A549 treated with AZD2906 at 1 μM for 4 hours (cell line): Measurements from ENCODE around the gene SLC44A2. TPM values are rescaled to one million over a fixed set of nuclear protein-coding genes. Genes with fewer than 3 reads are reported as not detected.

Experiments
- total RNA-seq: library from RNA; stranded (reverse); fragments of 200-300 nt; extraction: Qiagen RNA extraction; gene quantifications from 5 replicates; pipeline ENCODE4 v1.2.3, GENCODE V29; 2022

Gene SLC44A2
- 7.4 to 9.4 TPM (median 9.0 TPM) in 5 replicates for total RNA-seq

DNA sequence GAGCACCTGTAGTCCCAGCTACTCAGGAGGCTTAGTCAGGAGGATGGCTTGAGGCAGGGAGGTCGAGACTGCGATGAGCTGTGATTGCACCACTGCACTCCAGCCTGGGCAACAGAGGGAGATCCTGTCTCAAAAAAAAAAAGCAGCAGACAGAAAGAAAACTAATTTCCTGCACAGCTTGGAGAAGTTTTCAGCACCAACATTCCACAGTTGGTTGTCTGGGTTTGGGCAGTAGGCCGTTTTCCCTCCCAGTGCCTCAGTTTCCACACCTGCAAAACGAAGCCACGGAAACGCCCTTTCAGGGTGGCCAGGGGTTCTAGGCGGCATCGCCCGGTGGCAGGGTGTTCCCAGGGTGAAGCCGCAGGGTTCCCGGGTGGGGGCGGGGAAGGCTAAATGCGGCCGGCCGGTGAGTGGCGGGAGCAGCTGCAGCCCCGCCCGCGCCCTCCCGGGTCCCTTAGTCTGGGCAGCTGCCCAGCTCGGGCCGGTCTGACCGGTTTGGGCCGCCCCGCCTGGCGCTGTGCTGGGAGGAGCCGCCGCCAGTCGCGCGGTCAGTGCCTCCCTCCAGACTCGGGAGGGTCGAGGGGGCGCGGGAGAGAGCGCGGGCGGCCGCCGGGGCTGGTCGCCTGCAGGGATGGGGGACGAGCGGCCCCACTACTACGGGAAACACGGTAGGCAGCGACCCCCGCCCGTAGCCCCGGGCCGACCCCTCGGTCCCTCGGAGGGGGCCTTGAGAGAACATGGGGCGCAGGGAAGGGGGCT, at the start of gene SLC44A2:
SLC44A2 (plus strand) TSS at position 551 of the 759 bp plus-strand sequence; CDS start at position 632, 81 bp downstream.

DNA sequence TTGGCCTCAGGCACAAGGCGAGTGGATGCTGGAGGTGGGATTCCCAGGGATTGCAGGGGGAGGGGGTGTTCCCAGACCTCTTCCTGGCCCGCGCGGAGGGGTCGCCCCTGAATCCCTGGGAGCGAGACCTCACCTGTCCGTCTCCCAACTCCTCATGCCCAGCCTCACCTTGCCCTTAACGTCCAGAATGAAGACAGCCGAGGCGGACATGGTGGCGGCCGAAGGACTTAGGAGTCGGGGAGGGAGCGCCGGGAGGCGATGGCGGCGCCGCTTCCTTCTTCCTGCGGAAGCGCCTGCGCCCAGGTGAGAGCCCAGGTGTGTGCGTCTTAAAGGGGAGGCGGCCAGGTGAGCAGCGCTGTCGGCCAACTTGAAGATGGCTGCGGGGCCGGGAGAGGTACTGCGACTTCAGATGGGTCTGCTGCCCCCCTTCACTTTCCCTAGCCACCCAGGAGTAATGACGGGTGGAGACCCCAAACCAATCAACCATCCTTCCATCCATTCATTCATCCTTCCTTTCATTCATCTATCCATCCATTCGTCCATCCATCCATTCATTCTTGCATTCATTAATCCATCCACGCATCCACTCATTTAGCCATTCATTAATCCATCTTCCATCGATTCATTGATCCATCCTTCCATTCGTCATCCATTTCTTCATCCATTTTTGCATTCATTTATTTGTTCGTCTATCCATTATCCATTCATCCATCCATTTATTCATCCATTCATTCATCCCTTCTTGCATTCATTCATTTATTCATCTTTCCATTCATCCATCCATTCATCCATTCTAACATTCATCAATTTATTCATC, 38.1 kb upstream of the SLC44A2 start, which contains the start of gene AP1M2:
AP1M2 (minus strand) TSS at position 291 of the 817 bp plus-strand sequence; CDS start at position 210, 81 bp downstream.

DNA sequence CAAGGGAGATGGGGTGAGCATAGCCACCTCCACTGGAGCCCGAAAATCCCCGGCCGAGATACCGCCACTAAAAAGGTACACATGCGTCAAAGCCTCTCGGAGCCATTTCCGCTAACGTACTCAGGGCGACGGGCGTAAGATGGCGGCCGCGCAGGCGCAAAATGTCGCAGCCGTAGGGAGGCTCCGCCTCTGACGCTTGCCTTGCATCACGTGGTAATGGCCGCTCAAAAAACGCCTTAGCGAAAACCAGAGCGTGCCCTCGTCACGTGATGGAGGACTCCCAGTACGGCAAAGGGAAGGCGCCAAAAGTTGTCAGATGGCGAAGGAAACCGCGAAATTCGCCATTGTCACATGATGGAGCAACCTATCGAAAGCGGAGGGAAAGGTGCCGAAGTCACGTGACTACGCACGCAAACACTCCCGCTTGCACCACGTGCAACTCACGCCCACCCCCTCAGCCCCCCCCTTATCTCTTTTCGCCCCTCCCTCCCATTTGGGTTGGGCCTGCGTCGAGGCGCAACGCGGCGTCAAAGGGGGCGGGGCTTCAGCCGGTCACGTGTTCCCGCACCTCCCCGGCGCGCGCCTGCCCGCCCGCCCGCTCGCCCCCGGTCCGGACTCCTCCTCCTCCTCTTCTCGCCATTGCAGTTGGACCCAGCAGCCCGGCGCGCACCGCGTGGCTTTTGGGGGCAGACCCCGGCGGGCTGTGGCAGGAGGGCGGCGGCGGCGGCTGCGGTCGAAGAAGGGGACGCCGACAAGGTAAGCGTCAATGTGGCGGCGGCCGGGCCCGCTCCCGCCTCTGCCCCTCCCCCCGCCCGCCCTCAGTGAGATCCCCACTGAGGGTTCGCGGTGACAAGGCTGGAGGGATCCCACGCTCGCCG, 28.6 kb downstream of the SLC44A2 start, which contains the start of gene ILF3:
ILF3 (plus strand) TSS at position 615 of the 878 bp plus-strand sequence. CDS start 16,260 bp downstream, outside the sequence.

Other genes with a start within 250 kb of the SLC44A2 start
- 28.2 to 42.9 TPM (median 38.1 TPM) in 5 replicates for gene TYK2, start 245.0 kb upstream of the SLC44A2 start, total RNA-seq
- gene CDC37, start 222.0 kb upstream of the SLC44A2 start, total RNA-seq: 154 to 196 TPM (median 180 TPM) in 5 replicates
- 3.8 to 4.7 TPM (median 4.1 TPM) in 5 replicates for gene PDE4A, start 205.0 kb upstream of the SLC44A2 start, total RNA-seq
- gene KEAP1, start 122.2 kb upstream of the SLC44A2 start, total RNA-seq: 47.1 to 61.8 TPM (median 52.3 TPM) in 5 replicates
- 0.97 to 1.5 TPM (median 1.4 TPM) in 5 replicates for gene S1PR5, start 108.1 kb upstream of the SLC44A2 start, total RNA-seq
- 16.5 to 23.2 TPM (median 21.6 TPM) in 5 replicates for gene ATG4D, start 81.6 kb upstream of the SLC44A2 start, total RNA-seq
- gene KRI1, start 59.5 kb upstream of the SLC44A2 start, total RNA-seq: 13.5 to 16.6 TPM (median 15.2 TPM) in 5 replicates
- 4.4 to 7.4 TPM (median 5.7 TPM) in 5 replicates for gene CDKN2D, start 56.6 kb upstream of the SLC44A2 start, total RNA-seq
- 26.1 to 54.3 TPM (median 40.6 TPM) in 5 replicates for gene AP1M2, start 38.2 kb upstream of the SLC44A2 start, total RNA-seq
- 153 to 165 TPM (median 160 TPM) in 5 replicates for gene ILF3, start 28.8 kb downstream of the SLC44A2 start, total RNA-seq
- 29.8 to 36.2 TPM (median 33.0 TPM) in 5 replicates for gene QTRT1, start 75.9 kb downstream of the SLC44A2 start, total RNA-seq
- gene DNM2, start 92.5 kb downstream of the SLC44A2 start, total RNA-seq: 50.3 to 58.7 TPM (median 54.2 TPM) in 5 replicates
- gene TMED1, start 210.7 kb downstream of the SLC44A2 start, total RNA-seq: 23.6 to 31.2 TPM (median 30.5 TPM) in 5 replicates
- gene C19orf38, start 222.9 kb downstream of the SLC44A2 start, total RNA-seq: 0.10 to 0.13 TPM in 2 of 5 replicates, not detected in the others
- 39.5 to 49.8 TPM (median 45.5 TPM) in 5 replicates for gene CARM1, start 246.0 kb downstream of the SLC44A2 start, total RNA-seq